Measurements from ENCODE around the gene GMFB. TPM values are rescaled to one million over a fixed set of nuclear protein-coding genes. Genes with fewer than 3 reads are reported as not detected.

GMFB gene
- total RNA-seq, result 50.5 and 64.6 TPM in 2 replicates

GRCh38 chr14:54488646-54489317 is at the start of gene GMFB:
Gene GMFB (minus strand): TSS chr14:54488980. CDS start chr14:54488927, 53 bp downstream.

GRCh38 chr14:54509546-54510501 is 21.0 kb upstream of the GMFB start, which contains the start of gene CGRRF1:
Gene CGRRF1 (plus strand): TSS chr14:54509906. CDS start chr14:54509960, 54 bp downstream.

GRCh38 chr14:54440873-54441868 is 47.6 kb downstream of the GMFB start, which contains the start of gene CNIH1:
Gene CNIH1 (minus strand): TSS chr14:54441374. CDS start chr14:54441327, 47 bp downstream.

Other genes starting within 250 kb of the GMFB start
- gene CDKN3, start 92.0 kb downstream of the GMFB start, total RNA-seq, result 126 and 140 TPM in 2 replicates
- 203 and 252 TPM in 2 replicates for gene CNIH1, start 47.6 kb downstream of the GMFB start, total RNA-seq
- gene CGRRF1, start 20.9 kb upstream of the GMFB start, total RNA-seq, result 7.6 and 12.4 TPM in 2 replicates
- gene SAMD4A, start 78.1 kb upstream of the GMFB start, total RNA-seq, result 12.4 and 14.4 TPM in 2 replicates

All from bronchus fibroblast of lung (primary cell).